ENCODE measurements around the gene RPL19.
A peak's percentile ranks its signal among the peaks of the same experiment; 100 is the strongest.
"Not testable (repeated sequence)": the region's sequence is repeated elsewhere in the genome, so short reads cannot be mapped to it uniquely, and the experiment has no call there.

Gene RPL19

DNA sequence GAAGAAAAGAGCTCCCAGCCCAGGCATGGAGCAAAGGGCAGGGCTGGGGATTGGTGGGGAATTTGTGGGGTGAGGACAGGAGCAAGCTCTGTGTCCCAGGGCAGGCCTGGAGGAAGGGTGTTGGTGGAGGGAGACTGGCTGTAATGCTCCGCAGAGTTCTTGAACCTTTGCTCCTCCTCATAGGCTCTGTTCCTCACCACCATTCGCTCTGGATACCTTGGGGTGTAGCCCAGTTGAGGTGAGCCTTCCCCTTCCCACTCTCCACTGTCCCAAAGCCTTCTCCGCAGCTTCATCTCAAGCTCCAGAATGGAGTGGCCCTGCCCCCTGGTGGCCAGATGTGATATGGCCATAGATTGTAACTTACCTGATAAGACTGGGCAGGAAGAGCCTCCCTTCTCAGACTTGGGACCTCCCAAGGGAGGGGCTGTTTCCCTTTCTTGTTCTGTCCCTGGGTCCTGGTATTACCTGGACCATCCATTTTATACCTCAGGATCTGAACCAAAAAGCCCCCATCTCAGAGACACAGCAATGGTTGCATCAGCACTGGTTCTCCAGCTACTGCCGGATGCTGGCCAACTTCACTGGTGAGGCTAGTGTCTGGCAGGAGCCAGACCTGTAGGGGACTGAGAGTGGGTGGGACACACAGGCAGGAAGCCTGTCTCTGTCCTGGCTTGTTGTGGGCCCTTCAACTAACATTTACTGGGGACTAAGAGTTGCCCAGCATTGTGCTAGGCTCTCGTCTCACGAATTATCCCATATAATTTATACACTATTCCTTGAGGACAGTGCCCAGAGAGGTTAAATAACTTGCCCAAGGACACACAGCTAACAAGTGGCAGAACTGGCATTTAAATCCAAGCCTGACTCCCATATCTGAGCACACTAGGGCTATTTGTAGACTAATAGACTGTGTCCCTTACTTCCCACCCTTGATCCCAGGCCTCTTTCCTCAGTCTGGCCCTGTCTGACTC, 44.8 kb downstream of the RPL19 start:
- DNase-seq (ENCODE audit: low spot score) = peak; percentile 69

DNA sequence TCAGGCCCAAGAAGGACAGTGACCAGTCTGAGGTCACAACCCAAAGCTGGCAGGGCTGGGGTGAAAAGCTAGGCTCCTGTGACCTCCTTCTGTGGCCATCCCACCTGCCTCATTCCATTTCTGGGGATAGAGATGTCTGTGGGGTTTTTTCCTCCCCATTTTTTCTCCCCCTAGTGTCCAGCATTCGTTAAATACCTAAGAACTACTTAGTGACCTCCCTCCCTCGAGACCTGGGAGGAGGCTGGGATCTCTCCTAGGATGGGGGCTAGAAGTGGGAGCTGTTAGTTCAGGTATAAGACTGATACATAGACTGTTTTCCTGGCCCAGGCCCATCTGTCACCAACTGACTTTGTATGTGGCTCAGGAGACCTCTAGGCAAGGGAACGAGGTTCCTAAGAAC, 46.2 kb downstream of the RPL19 start:
- no peak for DNase-seq (ENCODE audit: low spot score)

DNA sequence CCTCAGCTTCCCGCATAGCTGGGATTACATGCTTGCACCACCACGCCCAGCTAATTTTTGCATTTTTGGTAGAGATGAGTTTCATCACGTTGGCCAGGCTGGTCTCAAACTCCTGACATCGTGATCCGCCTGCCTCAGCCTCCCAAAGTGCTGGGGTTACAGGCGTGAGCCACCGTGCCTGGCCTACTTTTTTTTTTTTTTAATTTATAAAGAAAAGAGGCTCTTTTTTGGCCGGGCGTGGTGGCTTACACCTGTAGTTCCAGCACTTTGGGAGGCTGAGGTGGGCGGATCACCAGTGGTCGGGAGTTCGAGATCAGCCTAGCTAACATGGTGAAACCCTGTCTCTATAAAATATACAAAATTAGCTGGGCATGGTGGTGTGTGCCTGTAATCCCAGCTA, 50.0 kb downstream of the RPL19 start:
- not testable (repeated sequence) for DNase-seq (ENCODE audit: low spot score)

DNA sequence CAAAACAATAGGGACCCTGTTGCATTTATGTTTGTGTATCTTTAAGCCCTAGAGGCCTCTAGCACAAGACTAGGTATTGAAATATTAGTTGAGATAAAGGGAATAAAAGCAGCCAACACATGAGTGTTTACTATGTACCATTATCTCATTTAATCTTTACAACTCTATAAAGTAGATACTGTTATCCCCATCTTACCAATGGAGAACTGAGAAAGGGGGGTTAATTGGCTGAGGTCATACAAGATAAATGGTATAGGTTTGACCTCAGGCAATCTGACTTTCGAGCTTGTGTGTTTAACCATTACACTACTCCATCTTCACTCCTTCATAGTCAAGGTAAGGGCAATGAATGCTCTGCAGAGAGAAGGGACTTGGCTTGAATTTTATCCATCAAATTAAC, 51.9 kb downstream of the RPL19 start:
- DNase-seq (ENCODE audit: low spot score) = no peak

DNA sequence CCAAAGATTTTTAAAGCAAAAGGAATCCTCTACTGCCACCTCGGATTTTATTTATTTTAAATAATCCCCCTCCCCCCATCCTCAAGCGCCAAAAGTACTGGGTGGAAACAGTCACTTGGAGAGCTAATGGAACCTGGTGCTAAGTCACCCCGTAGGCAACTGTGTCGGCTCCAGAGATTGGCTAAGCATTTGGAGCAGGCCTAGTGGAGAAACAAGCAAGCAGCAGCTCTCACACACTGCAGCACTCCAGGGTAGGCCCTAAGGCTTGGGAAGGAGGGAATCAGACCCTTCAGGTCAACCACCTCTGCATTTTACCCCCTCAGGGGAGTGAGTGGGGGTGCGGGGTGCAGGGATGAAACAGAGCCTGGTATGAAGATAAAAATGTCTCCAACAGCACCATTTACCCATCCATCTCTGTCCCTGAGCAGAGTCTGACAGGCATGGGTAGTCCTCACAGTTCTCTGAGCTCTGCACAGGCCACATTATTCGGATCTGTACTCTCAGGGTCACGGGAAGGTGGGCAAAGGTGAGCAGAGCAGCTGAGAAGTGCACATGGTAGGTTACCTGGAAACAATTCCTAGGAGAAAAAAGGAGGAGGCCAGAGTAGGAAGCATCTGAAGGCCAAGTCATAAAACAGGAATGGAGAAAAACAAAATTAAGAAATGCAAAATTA, 52.8 kb downstream of the RPL19 start:
- DNase-seq (ENCODE audit: low spot score) = no peak

Data from HuH-7.5 (cell line).